HEK293 (cell line): Measurements from ENCODE around the gene LSM14B.
A peak's percentile ranks its signal among the peaks of the same experiment; 100 is the strongest.

Experiments
- BCL11A ChIP-seq: fragments of 450-650 bp; formaldehyde crosslinking; IDR thresholded peaks from 2 replicates; pipeline ENCODE4 v1.5.1; 2016; ENCODE audit warnings: low read depth, missing biosample characterization, missing genetic modification characterization
- BCL11B ChIP-seq: fragments of 450-650 bp; formaldehyde crosslinking; IDR thresholded peaks from 2 replicates; pipeline ENCODE4 v1.5.1; 2016; ENCODE audit warnings: low read depth, missing biosample characterization, missing genetic modification characterization
- GLIS2 ChIP-seq: fragments of 450-650 bp; formaldehyde crosslinking; IDR thresholded peaks from 2 replicates; pipeline ENCODE4 v1.5.1; 2016; ENCODE audit warnings: missing biosample characterization, missing genetic modification characterization
- KLF1 ChIP-seq: fragments of 450-650 bp; formaldehyde crosslinking; IDR thresholded peaks from 2 replicates; pipeline ENCODE4 v1.5.1; 2016; ENCODE audit warnings: missing biosample characterization, missing genetic modification characterization
- OVOL3 ChIP-seq: fragments of 450-650 bp; formaldehyde crosslinking; IDR thresholded peaks from 2 replicates; pipeline ENCODE4 v1.5.1; 2016; ENCODE audit warnings: missing biosample characterization, missing genetic modification characterization
- YY2 ChIP-seq: fragments of 450-650 bp; formaldehyde crosslinking; IDR thresholded peaks from 2 replicates; pipeline ENCODE4 v1.5.1; 2016; ENCODE audit warnings: missing biosample characterization, missing genetic modification characterization
- ZBTB17 ChIP-seq: fragments of 450-650 bp; formaldehyde crosslinking; IDR thresholded peaks from 2 replicates; pipeline ENCODE4 v1.5.1; 2016; ENCODE audit warnings: missing biosample characterization, missing genetic modification characterization
- ZBTB20 ChIP-seq: fragments of 450-650 bp; formaldehyde crosslinking; IDR thresholded peaks from 2 replicates; pipeline ENCODE4 v1.5.1; 2016; ENCODE audit warnings: missing biosample characterization, missing genetic modification characterization
- ZNF133 ChIP-seq: fragments of 450-650 bp; formaldehyde crosslinking; IDR thresholded peaks from 2 replicates; pipeline ENCODE4 v1.5.1; 2016; ENCODE audit warnings: missing biosample characterization, missing genetic modification characterization
- ZNF18 ChIP-seq: fragments of 450-650 bp; formaldehyde crosslinking; IDR thresholded peaks from 2 replicates; pipeline ENCODE4 v1.5.1; 2016; ENCODE audit warnings: missing biosample characterization, missing genetic modification characterization
- ZNF23 ChIP-seq: fragments of 450-650 bp; formaldehyde crosslinking; IDR thresholded peaks from 2 replicates; pipeline ENCODE4 v1.5.1; 2016; ENCODE audit warnings: missing biosample characterization, missing genetic modification characterization, borderline replicate concordance
- ZNF248 ChIP-seq: fragments of 450-650 bp; formaldehyde crosslinking; IDR thresholded peaks from 2 replicates; pipeline ENCODE4 v1.5.1; 2017; ENCODE audit warnings: missing biosample characterization, missing genetic modification characterization
- ZNF362 ChIP-seq: fragments of 450-650 bp; formaldehyde crosslinking; IDR thresholded peaks from 2 replicates; pipeline ENCODE4 v1.5.1; 2016; ENCODE audit warnings: missing biosample characterization, missing genetic modification characterization
- ZNF398 ChIP-seq: fragments of 450-650 bp; formaldehyde crosslinking; IDR thresholded peaks from 2 replicates; pipeline ENCODE4 v1.5.1; 2017; ENCODE audit warnings: missing biosample characterization, missing genetic modification characterization
- ZNF423 ChIP-seq: fragments of 450-650 bp; formaldehyde crosslinking; IDR thresholded peaks from 2 replicates; pipeline ENCODE4 v1.5.1; 2016; ENCODE audit warnings: missing biosample characterization, missing genetic modification characterization
- ZNF514 ChIP-seq: fragments of 450-650 bp; formaldehyde crosslinking; IDR thresholded peaks from 2 replicates; pipeline ENCODE4 v1.5.1; 2016; ENCODE audit warnings: missing biosample characterization, missing genetic modification characterization
- ZNF518A ChIP-seq: fragments of 450-650 bp; formaldehyde crosslinking; conservative IDR thresholded peaks from 2 replicates; pipeline ENCODE4 v1.5.1; 2016; ENCODE audit warnings: low read depth, missing biosample characterization, missing genetic modification characterization
- ZNF530 ChIP-seq: fragments of 450-650 bp; formaldehyde crosslinking; IDR thresholded peaks from 2 replicates; pipeline ENCODE4 v1.5.1; 2016; ENCODE audit warnings: low read depth, missing biosample characterization, missing genetic modification characterization
- ZNF626 ChIP-seq: fragments of 450-650 bp; sonication (Bioruptor Pico); formaldehyde crosslinking; IDR thresholded peaks from 2 replicates; pipeline ENCODE4 v1.5.1; 2018; ENCODE audit warnings: missing biosample characterization, missing genetic modification characterization, inconsistent platforms
- ZNF747 ChIP-seq: fragments of 450-650 bp; formaldehyde crosslinking; IDR thresholded peaks from 2 replicates; pipeline ENCODE4 v1.5.1; 2016; ENCODE audit warnings: missing biosample characterization, missing genetic modification characterization
- ZSCAN16 ChIP-seq: fragments of 450-650 bp; formaldehyde crosslinking; IDR thresholded peaks from 2 replicates; pipeline ENCODE4 v1.5.1; 2016; ENCODE audit warnings: missing biosample characterization, missing genetic modification characterization
- ZSCAN30 ChIP-seq: fragments of 450-650 bp; IDR thresholded peaks from 2 replicates; pipeline ENCODE4 v1.5.1; 2018; ENCODE audit warnings: missing biosample characterization, mild to moderate bottlenecking, missing genetic modification characterization, moderate library complexity
- ZSCAN5A ChIP-seq: fragments of 450-650 bp; formaldehyde crosslinking; IDR thresholded peaks from 2 replicates; pipeline ENCODE4 v1.5.1; 2016; ENCODE audit warnings: missing biosample characterization, missing genetic modification characterization
- TF ChIP-seq, protein P1 (sequence below): fragments of 450-650 bp; formaldehyde crosslinking; IDR thresholded peaks from 2 replicates; pipeline ENCODE4 v1.5.1; 2016; ENCODE audit warnings: missing biosample characterization, missing genetic modification characterization

The LSM14B gene

DNA sequence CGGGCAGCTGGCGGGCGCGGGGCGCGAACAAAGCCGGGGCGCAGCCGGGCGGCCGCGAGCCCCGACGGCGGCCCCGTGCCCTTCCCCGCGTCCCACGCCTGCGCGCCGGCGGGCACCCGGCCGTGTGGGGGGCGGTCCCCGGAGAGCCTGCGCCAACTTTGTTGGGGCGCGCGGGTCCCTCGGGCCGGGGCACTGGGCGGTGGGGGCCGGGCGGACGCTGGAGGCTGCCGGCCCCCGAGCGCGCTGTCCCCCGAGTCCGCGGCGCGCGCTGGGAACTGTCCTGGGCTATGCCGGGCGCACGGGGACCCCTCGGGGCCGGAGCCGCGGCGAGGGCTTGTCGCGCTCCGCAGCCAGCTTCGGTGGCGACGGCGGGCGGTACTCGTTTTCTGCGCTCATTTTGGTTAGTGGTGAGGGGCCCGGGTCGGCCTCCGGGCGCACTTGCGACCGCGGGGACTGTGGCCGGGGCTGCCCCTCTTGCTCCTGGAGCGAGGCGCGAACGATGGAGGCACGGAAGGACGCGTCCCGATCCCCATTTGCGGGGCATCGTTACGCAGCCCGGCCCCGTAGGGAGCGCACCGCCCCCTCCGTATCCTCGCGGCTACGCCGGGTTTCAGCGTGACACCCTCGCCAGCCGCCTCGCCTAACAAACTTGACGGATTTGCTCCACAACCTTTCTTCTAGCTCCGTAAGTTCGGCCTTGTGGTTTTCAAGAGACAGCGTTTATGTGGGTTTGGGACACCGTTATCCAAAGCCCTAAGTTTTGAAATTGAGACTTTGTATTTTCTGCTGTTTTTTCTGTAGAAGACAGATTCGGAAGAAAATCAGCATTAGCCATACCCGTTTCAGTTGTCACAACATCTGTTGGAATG, 21.9 kb downstream of the LSM14B start (continued):
- TF ChIP-seq ZNF530 (tag by site-specific recombination): no peak
- TF ChIP-seq ZNF626 (tag by site-specific recombination): no peak
- no peak for TF ChIP-seq ZNF362 (tag by site-specific recombination)
- TF ChIP-seq ZNF514: no peak
- TF ChIP-seq ZSCAN5A (tag by site-specific recombination): no peak
- peak; percentile 92 for TF ChIP-seq GLIS2
- TF ChIP-seq BCL11A (tag by site-specific recombination): no peak
- TF ChIP-seq BCL11B (tag by site-specific recombination): no peak
- no peak for TF ChIP-seq ZSCAN30 (tag by site-specific recombination)
- TF ChIP-seq, protein P1, sequence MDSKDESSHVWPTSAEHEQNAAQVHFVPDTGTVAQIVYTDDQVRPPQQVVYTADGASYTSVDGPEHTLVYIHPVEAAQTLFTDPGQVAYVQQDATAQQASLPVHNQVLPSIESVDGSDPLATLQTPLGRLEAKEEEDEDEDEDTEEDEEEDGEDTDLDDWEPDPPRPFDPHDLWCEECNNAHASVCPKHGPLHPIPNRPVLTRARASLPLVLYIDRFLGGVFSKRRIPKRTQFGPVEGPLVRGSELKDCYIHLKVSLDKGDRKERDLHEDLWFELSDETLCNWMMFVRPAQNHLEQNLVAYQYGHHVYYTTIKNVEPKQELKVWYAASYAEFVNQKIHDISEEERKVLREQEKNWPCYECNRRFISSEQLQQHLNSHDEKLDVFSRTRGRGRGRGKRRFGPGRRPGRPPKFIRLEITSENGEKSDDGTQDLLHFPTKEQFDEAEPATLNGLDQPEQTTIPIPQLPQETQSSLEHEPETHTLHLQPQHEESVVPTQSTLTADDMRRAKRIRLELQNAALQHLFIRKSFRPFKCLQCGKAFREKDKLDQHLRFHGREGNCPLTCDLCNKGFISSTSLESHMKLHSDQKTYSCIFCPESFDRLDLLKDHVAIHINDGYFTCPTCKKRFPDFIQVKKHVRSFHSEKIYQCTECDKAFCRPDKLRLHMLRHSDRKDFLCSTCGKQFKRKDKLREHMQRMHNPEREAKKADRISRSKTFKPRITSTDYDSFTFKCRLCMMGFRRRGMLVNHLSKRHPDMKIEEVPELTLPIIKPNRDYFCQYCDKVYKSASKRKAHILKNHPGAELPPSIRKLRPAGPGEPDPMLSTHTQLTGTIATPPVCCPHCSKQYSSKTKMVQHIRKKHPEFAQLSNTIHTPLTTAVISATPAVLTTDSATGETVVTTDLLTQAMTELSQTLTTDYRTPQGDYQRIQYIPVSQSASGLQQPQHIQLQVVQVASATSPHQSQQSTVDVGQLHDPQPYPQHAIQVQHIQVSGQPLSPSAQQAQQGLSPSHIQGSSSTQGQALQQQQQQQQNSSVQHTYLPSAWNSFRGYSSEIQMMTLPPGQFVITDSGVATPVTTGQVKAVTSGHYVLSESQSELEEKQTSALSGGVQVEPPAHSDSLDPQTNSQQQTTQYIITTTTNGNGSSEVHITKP (tag by site-specific recombination): 0 out of 2 replicates have a peak, but pooled peaks have one; percentile 18
- peak; percentile 87 for TF ChIP-seq ZBTB20 (tag by site-specific recombination)
- 0 out of 2 replicates have a peak, but pooled peaks have one; percentile 9 for TF ChIP-seq KLF1 (tag by site-specific recombination)
- TF ChIP-seq ZNF133 (tag by site-specific recombination): no peak
- TF ChIP-seq ZBTB17 (tag by site-specific recombination): peak; percentile 46; the same call in 1 of the 2 replicates
- TF ChIP-seq ZNF747 (tag by site-specific recombination): no peak
- no peak for TF ChIP-seq ZNF18 (tag by site-specific recombination)
- no peak for TF ChIP-seq ZNF248
- no peak for TF ChIP-seq ZSCAN16
- no peak for TF ChIP-seq OVOL3
- no peak for TF ChIP-seq ZNF423 (tag by site-specific recombination)
- TF ChIP-seq ZNF23 (tag by site-specific recombination): no peak
- no peak for TF ChIP-seq YY2 (tag by site-specific recombination)
- no peak for TF ChIP-seq ZNF398 (tag by site-specific recombination)
- no peak for TF ChIP-seq ZNF518A (tag by site-specific recombination)
